ENCODE data around the gene PDK4. TPM values are rescaled to one million over a fixed set of nuclear protein-coding genes. Genes with fewer than 3 reads are reported as not detected.

PDK4 gene
- total and polyA plus RNA-seq, 2 of the 13 experiments (the other 11 are each of a cell fraction or from before 2014, with no cell fraction given) = 0.04 TPM; not detected in 1

GRCh38 chr7:95590387-95591248, 5.7 kb downstream of the PDK4 start (continued):
- TF ChIP-seq ZXDC (CRISPR knock-in tag; IDR thresholded peaks at IDR 0.05) (no peak), PAX8 (CRISPR knock-in tag; IDR thresholded peaks at IDR 0.05; ENCODE audit: borderline replicate concordance) (no peak), KAT7 (CRISPR knock-in tag; IDR thresholded peaks at IDR 0.05; ENCODE audit: borderline replicate concordance) (no peak), POLR2A (IDR thresholded peaks at IDR 0.05; ENCODE audit: insufficient read depth in 1 of 2, low read depth in 2 of 2, low read length in 2 of 2) (no peak), KLF11 (CRISPR knock-in tag; IDR thresholded peaks at IDR 0.05) (no peak), ZNF660 (CRISPR knock-in tag; IDR thresholded peaks at IDR 0.05; ENCODE audit: borderline replicate concordance, low read depth) (no peak), ZNF432 (CRISPR knock-in tag; IDR thresholded peaks at IDR 0.05; ENCODE audit: borderline replicate concordance) (no peak), MBNL3 (CRISPR knock-in tag; conservative IDR thresholded peaks at IDR 0.05) (no peak), ZNF543 (CRISPR knock-in tag; IDR thresholded peaks at IDR 0.05) (no peak), NR2C2 (CRISPR knock-in tag; IDR thresholded peaks at IDR 0.05; ENCODE audit: borderline replicate concordance) (no peak), MYPOP (CRISPR knock-in tag; IDR thresholded peaks at IDR 0.05) (peak; percentile 58; the same call in 1 of the 2 replicates), MTF2 (CRISPR knock-in tag; IDR thresholded peaks at IDR 0.05; ENCODE audit: borderline replicate concordance) (no peak), KLF13 (CRISPR knock-in tag; IDR thresholded peaks at IDR 0.05) (no peak), MEIS1 (CRISPR knock-in tag; IDR thresholded peaks at IDR 0.05; ENCODE audit: borderline replicate concordance) (no peak), REPIN1 (CRISPR knock-in tag; IDR thresholded peaks at IDR 0.05; ENCODE audit: borderline replicate concordance, low read depth) (0 out of 2 replicates have a peak, but pooled peaks have one; percentile 43), CEBPB (IDR thresholded peaks at IDR 0.05; ENCODE audit: borderline replicate concordance, low read depth, low read length) (peak; percentile 91), HNRNPLL (IDR thresholded peaks at IDR 0.05; ENCODE audit: low read depth, low read length, poor library complexity, severe bottlenecking) (no peak), SNAPC2 (CRISPR knock-in tag; IDR thresholded peaks at IDR 0.05) (no peak), HMG20A (CRISPR knock-in tag; IDR thresholded peaks at IDR 0.05; ENCODE audit: borderline replicate concordance) (peak; percentile 98), ZFYVE20 (CRISPR knock-in tag; IDR thresholded peaks at IDR 0.05; ENCODE audit: borderline replicate concordance, low read depth) (no peak), FOXO4 (CRISPR knock-in tag; conservative IDR thresholded peaks at IDR 0.05) (no peak), DMAP1 (CRISPR knock-in tag; IDR thresholded peaks at IDR 0.05) (no peak), ZFP1 (CRISPR knock-in tag; IDR thresholded peaks at IDR 0.05) (peak; percentile 52; the same call in 1 of the 2 replicates)
- TF ChIP-seq, protein P1, sequence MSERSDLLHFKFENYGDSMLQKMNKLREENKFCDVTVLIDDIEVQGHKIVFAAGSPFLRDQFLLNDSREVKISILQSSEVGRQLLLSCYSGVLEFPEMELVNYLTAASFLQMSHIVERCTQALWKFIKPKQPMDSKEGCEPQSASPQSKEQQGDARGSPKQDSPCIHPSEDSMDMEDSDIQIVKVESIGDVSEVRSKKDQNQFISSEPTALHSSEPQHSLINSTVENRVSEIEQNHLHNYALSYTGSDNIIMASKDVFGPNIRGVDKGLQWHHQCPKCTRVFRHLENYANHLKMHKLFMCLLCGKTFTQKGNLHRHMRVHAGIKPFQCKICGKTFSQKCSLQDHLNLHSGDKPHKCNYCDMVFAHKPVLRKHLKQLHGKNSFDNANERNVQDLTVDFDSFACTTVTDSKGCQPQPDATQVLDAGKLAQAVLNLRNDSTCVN (CRISPR knock-in tag; IDR thresholded peaks at IDR 0.05; ENCODE audit: borderline replicate concordance) = no peak
